ENCODE data around the gene PLD5.

PLD5 gene

DNA sequence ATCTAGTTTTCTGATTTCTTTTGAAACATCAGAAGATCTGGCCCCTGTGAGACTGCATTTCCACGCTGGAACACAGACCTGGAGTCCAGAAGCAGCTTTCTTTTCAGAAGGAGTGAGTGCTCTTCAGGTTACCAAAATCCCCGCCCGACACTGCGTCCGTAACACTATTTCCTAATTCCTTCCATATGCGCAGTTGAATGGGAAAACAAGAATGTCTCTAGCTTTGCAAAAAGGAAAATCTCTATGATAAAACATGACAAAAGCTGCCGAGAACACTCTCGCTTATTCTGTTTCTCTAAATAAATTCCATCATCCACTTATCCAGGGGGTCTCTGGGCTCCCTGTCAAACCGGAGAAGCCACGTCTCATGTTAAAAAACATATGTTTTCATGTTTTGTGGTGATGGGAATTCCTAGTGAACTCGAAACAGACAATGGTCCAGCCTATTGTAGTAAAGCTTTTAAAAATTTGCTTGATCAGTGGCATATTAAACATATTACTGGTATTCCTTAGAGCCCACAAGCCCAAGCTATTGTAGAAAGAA, 67.7 kb downstream of the PLD5 start:
- DNase-seq (ENCODE audit: low read depth), result no peak
- TF ChIP-seq, protein P1, sequence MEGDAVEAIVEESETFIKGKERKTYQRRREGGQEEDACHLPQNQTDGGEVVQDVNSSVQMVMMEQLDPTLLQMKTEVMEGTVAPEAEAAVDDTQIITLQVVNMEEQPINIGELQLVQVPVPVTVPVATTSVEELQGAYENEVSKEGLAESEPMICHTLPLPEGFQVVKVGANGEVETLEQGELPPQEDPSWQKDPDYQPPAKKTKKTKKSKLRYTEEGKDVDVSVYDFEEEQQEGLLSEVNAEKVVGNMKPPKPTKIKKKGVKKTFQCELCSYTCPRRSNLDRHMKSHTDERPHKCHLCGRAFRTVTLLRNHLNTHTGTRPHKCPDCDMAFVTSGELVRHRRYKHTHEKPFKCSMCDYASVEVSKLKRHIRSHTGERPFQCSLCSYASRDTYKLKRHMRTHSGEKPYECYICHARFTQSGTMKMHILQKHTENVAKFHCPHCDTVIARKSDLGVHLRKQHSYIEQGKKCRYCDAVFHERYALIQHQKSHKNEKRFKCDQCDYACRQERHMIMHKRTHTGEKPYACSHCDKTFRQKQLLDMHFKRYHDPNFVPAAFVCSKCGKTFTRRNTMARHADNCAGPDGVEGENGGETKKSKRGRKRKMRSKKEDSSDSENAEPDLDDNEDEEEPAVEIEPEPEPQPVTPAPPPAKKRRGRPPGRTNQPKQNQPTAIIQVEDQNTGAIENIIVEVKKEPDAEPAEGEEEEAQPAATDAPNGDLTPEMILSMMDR (conservative IDR thresholded peaks at IDR 0.05; ENCODE audit: low read depth, low read length), result no peak
- H3K4me3 ChIP-seq (ENCODE audit: low read depth, low read length), result no peak overlapping the region

DNA sequence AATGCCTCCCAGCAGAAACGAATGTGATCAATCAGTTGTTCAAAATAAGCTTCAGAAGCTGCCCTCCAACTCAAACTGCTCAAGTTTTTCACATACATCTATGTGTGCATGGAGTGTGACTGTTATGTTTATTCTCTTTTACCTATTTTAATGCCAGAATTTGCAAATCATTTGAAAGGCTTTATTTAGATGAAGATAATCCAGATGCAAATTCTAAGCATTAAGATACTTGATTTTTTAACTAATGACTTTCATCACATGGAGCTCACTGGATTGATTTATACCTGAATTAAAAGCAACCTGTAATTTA, 69.5 kb downstream of the PLD5 start:
- DNase-seq (ENCODE audit: low read depth), result no peak
- no peak overlapping the region for H3K4me3 ChIP-seq (ENCODE audit: low read depth, low read length)
- TF ChIP-seq, protein P1 (conservative IDR thresholded peaks at IDR 0.05; ENCODE audit: low read depth, low read length), result no peak

DNA sequence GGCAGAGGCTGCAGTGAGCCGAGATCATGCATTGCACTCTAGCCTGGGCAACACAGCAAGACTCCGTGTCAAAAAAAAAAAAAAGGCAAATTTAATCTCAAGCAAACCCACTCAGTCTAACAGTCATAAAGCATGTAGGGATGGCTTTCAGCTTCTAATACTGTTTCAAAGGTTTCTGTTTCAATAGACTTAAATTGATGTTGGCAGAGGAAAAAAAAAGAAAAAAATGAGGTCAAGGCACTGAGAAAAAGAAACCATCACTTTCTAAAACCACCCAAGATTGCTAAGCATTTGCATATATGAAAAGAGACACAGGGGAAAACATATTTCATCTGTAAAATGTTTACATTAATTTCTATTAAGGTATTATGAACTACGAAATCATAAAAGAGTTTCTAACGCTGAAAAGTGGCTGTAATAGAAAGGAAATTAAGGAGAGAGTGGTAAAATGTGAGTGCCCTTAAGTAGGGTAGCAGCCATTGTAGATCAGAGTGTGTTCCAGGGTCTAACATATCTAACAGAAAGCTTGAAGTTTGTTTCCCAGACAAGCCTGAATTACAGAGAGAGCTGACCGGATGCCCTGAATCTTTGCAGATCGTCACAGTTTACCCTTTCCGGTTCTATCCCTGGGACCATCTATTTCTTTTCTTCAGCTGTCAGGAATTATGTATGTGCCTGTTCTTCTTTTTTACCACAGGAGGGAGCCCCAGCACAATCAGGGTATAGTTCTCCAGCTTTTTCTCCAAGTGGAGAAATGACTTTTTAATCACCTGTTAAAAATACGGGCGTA, 70.0 kb downstream of the PLD5 start:
- peak; percentile 60 for DNase-seq (ENCODE audit: low read depth)
- H3K4me3 ChIP-seq (ENCODE audit: low read depth, low read length), result no peak overlapping the region

DNA sequence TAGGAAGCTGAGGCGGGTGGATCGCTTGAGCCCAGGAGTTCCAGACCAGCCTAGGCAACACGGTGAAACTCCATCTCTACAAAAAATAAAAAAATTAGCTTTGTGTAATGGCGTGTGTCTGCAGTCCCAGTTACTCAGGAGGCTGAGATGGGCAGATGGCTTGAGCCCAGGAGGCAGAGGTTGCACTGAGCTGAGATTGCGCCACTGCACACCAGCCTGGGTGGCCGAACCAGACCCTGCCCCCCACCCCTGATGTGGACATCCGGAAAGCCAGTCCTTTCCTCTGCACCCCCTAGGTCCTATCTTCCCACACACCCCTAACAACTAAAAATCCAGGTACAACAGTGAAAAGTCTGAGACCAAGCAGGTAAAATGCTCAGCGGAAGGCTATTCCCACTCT, 71.9 kb downstream of the PLD5 start:
- no peak overlapping the region for H3K4me3 ChIP-seq (ENCODE audit: low read depth, low read length)
- DNase-seq (ENCODE audit: low read depth), result no peak
- TF ChIP-seq, protein P1 (conservative IDR thresholded peaks at IDR 0.05; ENCODE audit: low read depth, low read length), result no peak

More for the DNA sequence above, 70.0 kb downstream of the PLD5 start:
- TF ChIP-seq, protein P1 (conservative IDR thresholded peaks at IDR 0.05; ENCODE audit: low read depth, low read length), result peak; percentile 69

DNA sequence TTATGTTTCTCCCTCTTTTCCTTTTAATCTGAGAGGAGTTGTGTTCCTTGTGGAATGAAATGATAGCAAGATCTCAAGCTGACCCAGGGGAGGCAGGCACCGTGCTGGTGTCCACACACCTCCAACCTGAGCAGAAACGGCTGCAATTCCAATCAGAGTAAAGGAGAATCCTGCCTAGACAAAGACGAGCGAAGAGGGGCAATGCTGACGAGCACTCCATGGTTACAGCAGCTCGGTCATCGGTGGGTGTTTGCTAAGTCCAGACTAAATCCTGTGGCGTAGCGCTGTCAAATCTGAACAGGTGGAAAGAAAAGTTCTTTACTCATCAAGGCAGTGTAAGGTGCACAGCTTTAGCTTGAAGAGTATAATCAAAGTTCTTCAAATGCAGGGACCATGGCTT, 74.8 kb downstream of the PLD5 start:
- no peak for DNase-seq (ENCODE audit: low read depth)
- TF ChIP-seq, protein P1 (conservative IDR thresholded peaks at IDR 0.05; ENCODE audit: low read depth, low read length), result no peak
- no peak overlapping the region for H3K4me3 ChIP-seq (ENCODE audit: low read depth, low read length)

DNA sequence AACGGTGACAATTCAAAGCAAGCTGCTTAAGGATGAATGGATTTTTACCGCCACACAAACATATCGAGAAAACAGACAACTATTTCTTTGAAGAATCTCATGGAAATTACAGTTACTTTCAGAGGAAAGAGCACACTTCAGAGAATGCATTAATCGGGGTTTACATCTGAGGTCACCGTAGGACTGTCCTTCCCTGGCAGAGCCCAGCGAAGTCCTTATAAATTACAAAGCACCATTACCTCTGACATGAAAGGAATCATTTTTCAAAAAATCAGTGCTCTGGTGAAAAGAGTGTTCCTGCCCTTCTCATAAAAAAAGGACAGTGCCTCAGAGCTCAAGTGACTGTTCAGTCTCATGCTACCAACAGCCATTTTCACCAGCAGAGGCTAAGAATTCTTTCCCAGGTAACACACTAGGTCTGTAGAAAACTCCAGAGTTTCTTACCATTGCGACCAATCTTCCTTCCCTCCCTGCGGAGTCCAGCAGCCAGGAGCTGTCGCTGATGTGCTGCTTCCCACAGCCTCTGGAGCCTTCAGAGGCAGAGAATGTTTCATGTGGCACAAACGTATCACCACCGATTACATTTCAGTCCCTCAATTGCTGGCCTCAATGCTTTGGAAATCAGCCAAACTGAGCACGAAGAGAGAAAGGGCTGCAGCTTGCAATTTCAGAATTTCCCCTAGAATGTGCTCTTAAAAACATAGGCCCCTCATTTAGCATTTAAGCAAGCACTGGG, 75.4 kb downstream of the PLD5 start:
- no peak overlapping the region for H3K4me3 ChIP-seq (ENCODE audit: low read depth, low read length)
- DNase-seq (ENCODE audit: low read depth), result no peak
- TF ChIP-seq, protein P1 (conservative IDR thresholded peaks at IDR 0.05; ENCODE audit: low read depth, low read length), result no peak
